DMS53 treated with DMSO at 0.1 percent for 48 hours (cell line): Measurements from ENCODE around the gene ARHGAP33.

Experiments used
- DNase-seq: peaks from one replicate; lab custom pipeline; 2025; ENCODE audit not compliant: unreplicated experiment; lab: John Stamatoyannopoulos, UW

The ARHGAP33 gene, protein sequence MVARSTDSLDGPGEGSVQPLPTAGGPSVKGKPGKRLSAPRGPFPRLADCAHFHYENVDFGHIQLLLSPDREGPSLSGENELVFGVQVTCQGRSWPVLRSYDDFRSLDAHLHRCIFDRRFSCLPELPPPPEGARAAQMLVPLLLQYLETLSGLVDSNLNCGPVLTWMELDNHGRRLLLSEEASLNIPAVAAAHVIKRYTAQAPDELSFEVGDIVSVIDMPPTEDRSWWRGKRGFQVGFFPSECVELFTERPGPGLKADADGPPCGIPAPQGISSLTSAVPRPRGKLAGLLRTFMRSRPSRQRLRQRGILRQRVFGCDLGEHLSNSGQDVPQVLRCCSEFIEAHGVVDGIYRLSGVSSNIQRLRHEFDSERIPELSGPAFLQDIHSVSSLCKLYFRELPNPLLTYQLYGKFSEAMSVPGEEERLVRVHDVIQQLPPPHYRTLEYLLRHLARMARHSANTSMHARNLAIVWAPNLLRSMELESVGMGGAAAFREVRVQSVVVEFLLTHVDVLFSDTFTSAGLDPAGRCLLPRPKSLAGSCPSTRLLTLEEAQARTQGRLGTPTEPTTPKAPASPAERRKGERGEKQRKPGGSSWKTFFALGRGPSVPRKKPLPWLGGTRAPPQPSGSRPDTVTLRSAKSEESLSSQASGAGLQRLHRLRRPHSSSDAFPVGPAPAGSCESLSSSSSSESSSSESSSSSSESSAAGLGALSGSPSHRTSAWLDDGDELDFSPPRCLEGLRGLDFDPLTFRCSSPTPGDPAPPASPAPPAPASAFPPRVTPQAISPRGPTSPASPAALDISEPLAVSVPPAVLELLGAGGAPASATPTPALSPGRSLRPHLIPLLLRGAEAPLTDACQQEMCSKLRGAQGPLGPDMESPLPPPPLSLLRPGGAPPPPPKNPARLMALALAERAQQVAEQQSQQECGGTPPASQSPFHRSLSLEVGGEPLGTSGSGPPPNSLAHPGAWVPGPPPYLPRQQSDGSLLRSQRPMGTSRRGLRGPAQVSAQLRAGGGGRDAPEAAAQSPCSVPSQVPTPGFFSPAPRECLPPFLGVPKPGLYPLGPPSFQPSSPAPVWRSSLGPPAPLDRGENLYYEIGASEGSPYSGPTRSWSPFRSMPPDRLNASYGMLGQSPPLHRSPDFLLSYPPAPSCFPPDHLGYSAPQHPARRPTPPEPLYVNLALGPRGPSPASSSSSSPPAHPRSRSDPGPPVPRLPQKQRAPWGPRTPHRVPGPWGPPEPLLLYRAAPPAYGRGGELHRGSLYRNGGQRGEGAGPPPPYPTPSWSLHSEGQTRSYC

GRCh38 chr19:35775298-35776101 lies at the start of gene ARHGAP33:
TSS of gene ARHGAP33 (plus strand) at chr19:35775564. CDS start at chr19:35775659, 95 bp downstream.
- DNase-seq, result peak; percentile 98

- no peak for DNase-seq
These were observed 48.1 kb upstream of the ARHGAP33 start for GRCh38 chr19:35727053-35727955.

DNA sequence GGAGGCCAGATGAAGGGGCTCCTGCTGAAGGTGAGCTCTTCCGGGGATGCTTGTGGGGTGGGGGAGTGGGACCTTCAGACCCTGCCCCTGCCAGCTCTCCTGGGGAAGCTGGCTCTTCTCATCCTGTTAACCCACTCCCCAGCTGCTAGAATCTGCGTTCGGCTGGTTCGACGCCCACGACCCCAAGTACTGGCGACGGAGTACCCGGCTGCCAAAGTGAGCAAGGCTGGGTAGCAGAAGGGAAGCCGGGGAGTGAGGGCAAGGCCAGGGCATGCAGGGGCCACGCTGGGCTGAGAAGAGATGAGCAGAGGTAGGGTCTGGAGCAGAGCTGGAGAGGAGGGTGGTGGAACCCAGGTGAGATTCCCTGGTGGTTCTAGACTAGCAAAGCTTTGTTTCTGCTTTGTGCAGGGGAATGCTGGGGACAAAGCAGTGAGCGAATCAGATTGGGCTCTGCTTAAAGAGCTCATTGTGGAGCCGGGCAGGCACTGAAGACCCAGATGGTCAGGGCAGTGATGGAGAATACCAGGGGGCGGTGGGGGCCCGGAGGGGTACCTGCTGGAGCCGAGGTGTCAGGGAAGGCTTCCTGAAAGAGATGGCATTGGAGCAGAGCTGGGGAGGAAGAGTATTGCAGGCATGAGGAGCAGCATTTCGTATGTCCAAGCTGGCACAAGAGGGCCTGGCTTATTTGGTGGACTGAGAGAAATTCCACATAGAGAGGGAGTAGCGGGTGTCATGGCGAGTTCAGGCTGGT lies 47.2 kb upstream of the ARHGAP33 start:
- DNase-seq, result no peak

DNA sequence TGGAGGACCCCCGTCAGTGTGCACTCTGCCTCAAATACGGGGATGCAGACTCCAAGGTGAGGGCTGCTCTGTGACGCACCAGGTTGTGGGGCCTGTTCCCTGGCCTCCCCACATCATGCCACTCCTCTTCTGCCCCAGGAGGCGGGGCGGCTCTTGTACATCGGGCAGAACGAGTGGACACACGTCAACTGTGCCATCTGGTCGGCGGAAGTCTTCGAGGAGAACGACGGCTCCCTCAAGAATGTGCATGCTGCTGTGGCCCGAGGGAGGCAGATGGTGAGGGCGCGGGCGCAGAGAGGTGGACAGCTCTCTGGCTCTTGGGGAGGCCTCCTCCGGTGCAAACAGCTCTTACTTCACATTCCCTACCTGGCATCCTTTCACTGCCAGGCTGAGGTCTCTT lies 46.3 kb upstream of the ARHGAP33 start:
- no peak for DNase-seq

DNA sequence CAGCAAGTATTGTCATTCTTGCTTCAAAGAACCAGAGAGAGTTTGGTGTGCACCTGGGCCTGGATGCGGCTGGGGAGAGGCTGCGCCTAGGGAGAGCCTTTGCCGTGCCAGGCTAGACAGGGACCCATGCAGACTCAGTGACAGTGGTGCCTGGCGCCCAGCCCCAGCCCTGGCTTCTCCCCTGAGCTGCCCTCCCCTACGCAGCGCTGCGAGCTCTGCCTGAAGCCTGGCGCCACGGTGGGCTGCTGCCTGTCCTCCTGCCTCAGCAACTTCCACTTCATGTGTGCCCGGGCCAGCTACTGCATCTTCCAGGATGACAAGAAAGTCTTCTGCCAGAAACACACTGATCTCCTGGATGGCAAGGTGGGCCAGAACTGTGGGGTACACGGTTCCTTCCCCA lies 45.6 kb upstream of the ARHGAP33 start:
- DNase-seq, result no peak

DNA sequence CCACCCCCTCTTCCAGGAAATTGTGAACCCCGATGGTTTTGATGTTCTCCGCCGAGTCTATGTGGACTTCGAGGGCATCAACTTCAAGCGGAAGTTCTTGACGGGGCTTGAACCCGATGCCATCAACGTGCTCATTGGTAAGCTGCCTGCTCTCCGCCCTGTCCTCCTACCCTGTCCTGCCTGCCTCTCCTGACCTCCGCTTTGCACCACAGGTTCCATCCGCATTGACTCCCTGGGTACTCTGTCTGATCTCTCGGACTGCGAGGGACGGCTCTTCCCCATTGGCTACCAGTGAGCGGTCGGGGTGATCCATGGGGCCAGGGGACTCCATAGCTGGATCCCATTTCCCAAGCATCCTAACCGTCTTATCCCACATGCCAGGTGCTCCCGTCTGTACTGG lies 45.0 kb upstream of the ARHGAP33 start:
- no peak for DNase-seq

- no peak for DNase-seq
These were observed 44.0 kb upstream of the ARHGAP33 start for GRCh38 chr19:35731353-35731752.

DNA sequence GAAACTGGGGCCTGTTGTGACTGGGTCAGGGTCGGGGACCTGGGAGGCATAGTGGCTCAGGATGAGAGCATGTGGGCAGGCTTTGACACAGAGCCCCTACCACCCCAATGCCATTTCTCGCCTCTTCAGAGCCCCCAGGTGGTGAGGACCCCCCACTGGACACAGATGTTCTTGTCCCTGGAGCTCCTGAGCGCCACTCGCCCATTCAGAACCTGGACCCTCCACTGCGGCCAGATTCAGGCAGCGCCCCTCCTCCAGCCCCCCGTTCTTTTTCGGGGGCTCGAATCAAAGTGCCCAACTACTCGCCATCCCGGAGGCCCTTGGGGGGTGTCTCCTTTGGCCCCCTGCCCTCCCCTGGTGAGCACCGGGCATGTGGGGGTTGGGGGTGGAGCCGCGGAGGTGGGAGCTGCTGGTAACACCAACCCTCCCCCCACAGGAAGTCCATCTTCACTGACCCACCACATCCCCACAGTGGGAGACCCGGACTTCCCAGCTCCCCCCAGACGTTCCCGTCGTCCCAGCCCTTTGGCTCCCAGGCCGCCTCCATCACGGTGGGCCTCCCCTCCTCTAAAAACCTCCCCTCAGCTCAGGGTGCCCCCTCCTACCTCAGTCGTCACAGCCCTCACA lies 43.5 kb upstream of the ARHGAP33 start:
- no peak for DNase-seq

GRCh38 chr19:35732540-35733179 lies 42.7 kb upstream of the ARHGAP33 start:
- DNase-seq, result no peak

- no peak for DNase-seq
These were observed 41.9 kb upstream of the ARHGAP33 start for GRCh38 chr19:35733180-35734125.

DNA sequence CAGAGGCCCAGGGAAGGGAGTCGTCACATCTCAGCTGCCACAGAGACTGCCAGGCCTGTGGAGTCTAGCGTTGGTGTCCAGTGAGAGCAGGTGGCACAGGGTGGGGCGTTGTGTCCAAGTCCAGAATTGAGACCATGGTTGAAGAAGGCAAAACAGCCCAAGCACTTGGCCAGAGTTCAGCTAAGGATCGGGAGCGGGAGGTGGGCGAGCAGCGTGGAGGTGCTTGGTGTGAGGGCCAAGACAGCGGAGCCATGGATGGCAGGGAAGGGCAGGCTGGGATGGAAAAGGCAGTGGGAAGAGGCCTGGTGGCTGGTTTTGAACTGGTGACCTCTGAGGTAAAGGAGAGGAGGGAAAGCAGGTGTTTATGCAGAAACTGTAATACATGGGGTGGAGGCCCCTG lies 41.1 kb upstream of the ARHGAP33 start:
- DNase-seq, result no peak

- no peak for DNase-seq
These were observed 40.5 kb upstream of the ARHGAP33 start for GRCh38 chr19:35734889-35735288.

- DNase-seq, result no peak
These were observed 38.2 kb upstream of the ARHGAP33 start for GRCh38 chr19:35736913-35737886.

GRCh38 chr19:35738021-35738886 lies 37.1 kb upstream of the ARHGAP33 start:
- DNase-seq, result no peak

GRCh38 chr19:35738887-35739229 lies 36.5 kb upstream of the ARHGAP33 start:
- no peak for DNase-seq
